OCI-LY1 (cell line): ENCODE measurements around the gene UNC5B.

ENCODE experiments used
- H2AFZ ChIP-seq: fragments of 200-600 bp; sonication (generic), shearing (Covaris generic); 2 replicates; pipeline ENCODE4 v1.6.0; 2014; ENCODE audit warnings: antibody characterized with exemption, mild to moderate bottlenecking, low read length
- H3F3A ChIP-seq: fragments of 200-600 bp; sonication (generic), shearing (Covaris generic); 2 replicates; pipeline ENCODE4 v1.6.0; 2014; ENCODE audit warnings: mild to moderate bottlenecking, antibody characterized with exemption, low read length, moderate library complexity; ENCODE audit not compliant: insufficient read depth
- H3K27ac ChIP-seq: fragments of 200-600 bp; sonication (generic); 2 replicates; pipeline ENCODE4 v1.5.1; 2014; ENCODE audit warnings: low read length, mixed run types, mild to moderate bottlenecking, low read depth; ENCODE audit not compliant: poor library complexity, severe bottlenecking
- H3K27me3 ChIP-seq: fragments of 200-600 bp; sonication (generic); 2 replicates; pipeline ENCODE4 v1.6.0; 2014; ENCODE audit warnings: antibody characterized with exemption, mild to moderate bottlenecking, low read length, moderate library complexity; ENCODE audit not compliant: insufficient read depth
- H3K36me3 ChIP-seq: fragments of 200-600 bp; sonication (generic); 2 replicates; pipeline ENCODE4 v1.6.1; 2014; ENCODE audit warnings: mild to moderate bottlenecking, antibody characterized with exemption, low read length, moderate library complexity, mixed read lengths; ENCODE audit not compliant: insufficient read depth
- H3K4me1 ChIP-seq: fragments of 200-600 bp; sonication (generic); 2 replicates; pipeline ENCODE4 v1.5.1; 2014; ENCODE audit warnings: mild to moderate bottlenecking, low read length, moderate library complexity; ENCODE audit not compliant: insufficient read depth, severe bottlenecking
- H3K4me2 ChIP-seq: fragments of 200-600 bp; sonication (generic), shearing (Covaris generic); 2 replicates; pipeline ENCODE4 v1.6.1; 2014; ENCODE audit warnings: low read length
- H3K4me3 ChIP-seq: fragments of 200-600 bp; sonication (generic); 2 replicates; pipeline ENCODE4 v1.5.1; 2014; ENCODE audit warnings: low read length, low read depth, mild to moderate bottlenecking, mixed read lengths; ENCODE audit not compliant: poor library complexity, severe bottlenecking
- H3K79me2 ChIP-seq: fragments of 200-600 bp; shearing (Covaris generic); 2 replicates; pipeline ENCODE4 v1.6.1; 2016; ENCODE audit warnings: mixed run types, low read length, mixed read lengths; ENCODE audit not compliant: insufficient read depth
- H3K9ac ChIP-seq: fragments of 200-600 bp; sonication (generic), shearing (Covaris generic); 2 replicates; pipeline ENCODE4 v1.6.1; 2014; ENCODE audit warnings: mild to moderate bottlenecking, low read length, mixed read lengths
- H3K9me2 ChIP-seq: fragments of 200-600 bp; sonication (generic), shearing (Covaris generic); 2 replicates; pipeline ENCODE4 v1.6.1; 2014; ENCODE audit warnings: low read depth, mild to moderate bottlenecking, low read length, mixed read lengths
- H3K9me3 ChIP-seq: fragments of 200-600 bp; shearing (Covaris generic); 2 replicates; pipeline ENCODE4 v1.6.1; 2014; ENCODE audit warnings: low read length, mixed read lengths
- H4K20me1 ChIP-seq: fragments of 200-600 bp; sonication (generic), shearing (Covaris generic); 2 replicates; pipeline ENCODE4 v1.6.0; 2016; ENCODE audit warnings: mild to moderate bottlenecking, low read length; ENCODE audit not compliant: insufficient read depth
- CTCF ChIP-seq: fragments of 200-600 bp; sonication (generic), shearing (Covaris generic); IDR thresholded peaks from 2 replicates; pipeline ENCODE4 v1.5.1; 2017; ENCODE audit warnings: mild to moderate bottlenecking, antibody characterized with exemption, low read length, moderate library complexity, mixed read lengths
- EZH2 ChIP-seq: fragments of 200-600 bp; sonication (generic), shearing (Covaris generic); IDR thresholded peaks from 2 replicates; pipeline ENCODE4 v1.8.0; 2017; ENCODE audit warnings: borderline replicate concordance, mixed run types, mild to moderate bottlenecking, antibody characterized with exemption, low read length, moderate library complexity, mixed read lengths

UNC5B gene

GRCh38 chr10:71184421-71184820 lies 27.9 kb upstream of the UNC5B start:
- H3K4me1 ChIP-seq: no peaks in the 10 kb centered on the region
- H3K36me3 ChIP-seq: no peaks in the 10 kb centered on the region
- no peak overlapping the region for H2AFZ ChIP-seq
- no peaks in the 10 kb centered on the region for H3K9me2 ChIP-seq
- H3K4me3 ChIP-seq: no peak overlapping the region
- H4K20me1 ChIP-seq: no peaks in the 10 kb centered on the region
- TF ChIP-seq CTCF (no peak), EZH2 (no peak)
- H3K9ac ChIP-seq: no peak overlapping the region
- H3K9me3 ChIP-seq: no peaks in the 10 kb centered on the region
- H3K4me2 ChIP-seq: no peak overlapping the region
- H3K27ac ChIP-seq: no peak overlapping the region
- no peaks in the 10 kb centered on the region for H3F3A ChIP-seq
- H3K27me3 ChIP-seq: 0 out of 2 replicates have a peak, but pooled peaks cover 7% of the 10 kb centered on the region
- no peaks in the 10 kb centered on the region for H3K79me2 ChIP-seq

- Histone ChIP-seq H3K36me3 (no peaks in the 10 kb centered on the region), H3K27me3 (0 out of 2 replicates have a peak, but pooled peaks cover 7% of the 10 kb centered on the region), H3K79me2 (no peaks in the 10 kb centered on the region), H3K4me2 (no peak overlapping the region), H3K27ac (no peak overlapping the region), H3K4me3 (no peak overlapping the region), H3K9ac (no peak overlapping the region), H2AFZ (no peak overlapping the region), H3K9me2 (no peaks in the 10 kb centered on the region), H3F3A (no peaks in the 10 kb centered on the region), H3K4me1 (no peaks in the 10 kb centered on the region), H3K9me3 (no peaks in the 10 kb centered on the region), H4K20me1 (no peaks in the 10 kb centered on the region)
- TF ChIP-seq CTCF (no peak), EZH2 (no peak)
Observed at GRCh38 chr10:71185209-71185608, 27.2 kb upstream of the UNC5B start.

- Histone ChIP-seq H3K9me2 (no peaks in the 10 kb centered on the region), H3K4me2 (no peak overlapping the region), H2AFZ (no peak overlapping the region), H3K4me1 (no peaks in the 10 kb centered on the region), H3K27me3 (0 out of 2 replicates have a peak, but pooled peaks cover 4% of the 10 kb centered on the region), H3K9me3 (no peaks in the 10 kb centered on the region), H3K36me3 (no peaks in the 10 kb centered on the region), H3K4me3 (no peak overlapping the region), H3F3A (no peaks in the 10 kb centered on the region), H4K20me1 (no peaks in the 10 kb centered on the region), H3K79me2 (no peaks in the 10 kb centered on the region), H3K9ac (no peak overlapping the region), H3K27ac (no peak overlapping the region)
- TF ChIP-seq CTCF (no peak), EZH2 (no peak)
Observed at GRCh38 chr10:71187197-71187596, 25.2 kb upstream of the UNC5B start.
